VCaP (cell line): ENCODE measurements around the gene GPX4.

Experiments
- H3K27ac ChIP-seq: fragments of 450-650 bp; 2 replicates; pipeline ENCODE4 v1.5.1; 2017
- TF ChIP-seq, protein P1 (sequence below): fragments of 450-650 bp; conservative IDR thresholded peaks from 2 replicates; pipeline ENCODE4 v1.5.1; 2017; ENCODE audit warnings: mild to moderate bottlenecking, moderate library complexity

The GPX4 gene

DNA sequence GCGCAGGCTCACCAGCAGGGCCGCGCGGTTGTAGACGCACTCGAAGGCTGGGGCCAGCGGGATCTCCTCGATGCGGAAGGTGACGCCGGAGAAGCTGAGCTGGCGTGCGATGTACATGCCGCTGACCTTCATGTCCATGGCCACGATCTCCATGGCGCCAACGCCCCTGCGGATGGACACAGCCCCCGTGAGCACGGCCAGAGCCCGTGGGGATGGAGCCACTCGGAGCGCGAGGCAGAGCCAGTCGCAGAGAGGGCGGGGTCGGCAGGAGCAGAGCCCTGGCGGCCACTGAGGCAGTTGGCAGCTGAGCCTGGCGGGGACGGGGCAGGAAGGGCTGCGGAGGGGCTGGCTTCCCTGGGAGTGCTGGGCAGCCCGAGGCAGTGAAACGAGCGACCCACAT is 15.2 kb downstream of the GPX4 start:
- TF ChIP-seq, protein P1, sequence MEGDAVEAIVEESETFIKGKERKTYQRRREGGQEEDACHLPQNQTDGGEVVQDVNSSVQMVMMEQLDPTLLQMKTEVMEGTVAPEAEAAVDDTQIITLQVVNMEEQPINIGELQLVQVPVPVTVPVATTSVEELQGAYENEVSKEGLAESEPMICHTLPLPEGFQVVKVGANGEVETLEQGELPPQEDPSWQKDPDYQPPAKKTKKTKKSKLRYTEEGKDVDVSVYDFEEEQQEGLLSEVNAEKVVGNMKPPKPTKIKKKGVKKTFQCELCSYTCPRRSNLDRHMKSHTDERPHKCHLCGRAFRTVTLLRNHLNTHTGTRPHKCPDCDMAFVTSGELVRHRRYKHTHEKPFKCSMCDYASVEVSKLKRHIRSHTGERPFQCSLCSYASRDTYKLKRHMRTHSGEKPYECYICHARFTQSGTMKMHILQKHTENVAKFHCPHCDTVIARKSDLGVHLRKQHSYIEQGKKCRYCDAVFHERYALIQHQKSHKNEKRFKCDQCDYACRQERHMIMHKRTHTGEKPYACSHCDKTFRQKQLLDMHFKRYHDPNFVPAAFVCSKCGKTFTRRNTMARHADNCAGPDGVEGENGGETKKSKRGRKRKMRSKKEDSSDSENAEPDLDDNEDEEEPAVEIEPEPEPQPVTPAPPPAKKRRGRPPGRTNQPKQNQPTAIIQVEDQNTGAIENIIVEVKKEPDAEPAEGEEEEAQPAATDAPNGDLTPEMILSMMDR = no peak
- no peak overlapping the region for H3K27ac ChIP-seq

DNA sequence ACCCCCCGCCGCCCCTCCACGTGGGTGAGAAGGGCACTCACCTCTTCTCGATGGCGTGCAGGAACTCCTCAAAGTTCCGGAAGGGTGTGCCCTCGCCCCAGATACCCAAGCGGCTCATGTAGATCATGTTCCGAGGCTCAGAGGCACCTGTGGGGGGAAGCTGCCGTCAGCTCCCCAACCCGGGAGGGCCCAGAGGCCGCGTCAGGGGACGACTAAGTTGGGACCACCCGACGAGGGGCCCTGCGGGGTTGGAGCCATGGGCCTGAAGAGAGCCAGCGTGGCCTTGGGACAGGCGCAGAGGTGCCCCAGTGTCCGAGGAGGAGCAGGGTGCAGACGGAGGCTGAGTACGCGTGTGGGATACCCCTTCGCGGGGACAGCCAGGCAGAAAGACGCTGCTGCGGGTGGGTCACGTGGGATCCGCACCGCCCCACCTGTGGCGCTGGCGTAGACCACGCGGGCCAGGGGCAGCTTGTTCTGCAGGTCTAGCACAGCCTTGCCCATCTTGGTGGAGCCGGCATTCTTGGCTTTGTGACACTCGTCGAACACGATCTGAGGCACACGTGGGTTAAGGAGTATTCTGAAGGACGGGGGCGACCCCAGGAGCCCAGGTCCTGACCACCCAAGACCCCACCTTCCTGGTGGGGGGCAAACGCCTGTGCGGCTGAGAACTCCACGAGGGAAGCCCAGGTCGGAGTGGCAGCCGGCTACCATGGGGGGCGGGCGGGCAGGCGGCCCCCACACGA is 15.9 kb downstream of the GPX4 start:
- TF ChIP-seq, protein P1 = no peak

DNA sequence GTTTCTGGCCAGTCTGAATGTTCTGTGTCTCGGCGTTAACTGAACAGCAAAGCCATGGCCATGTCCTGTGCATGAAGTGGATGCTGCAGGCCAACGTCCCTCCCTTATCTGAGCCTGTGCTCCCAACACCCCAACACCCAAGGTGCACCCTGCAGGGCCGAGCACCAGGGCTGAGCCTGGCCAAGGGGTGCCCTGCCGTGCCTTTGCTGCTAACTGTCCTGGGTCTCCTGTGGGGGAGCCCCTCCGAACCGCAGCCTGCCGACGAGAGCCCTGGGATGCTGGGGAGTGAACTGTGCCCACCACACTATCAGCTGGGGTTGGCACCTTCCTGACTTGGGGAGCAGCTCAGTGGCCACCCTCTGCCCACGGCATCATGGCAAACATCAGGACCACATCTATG is 17.6 kb downstream of the GPX4 start:
- TF ChIP-seq, protein P1 = no peak
- no peak overlapping the region for H3K27ac ChIP-seq

More for the DNA sequence above, 15.9 kb downstream of the GPX4 start:
- no peak overlapping the region for H3K27ac ChIP-seq

DNA sequence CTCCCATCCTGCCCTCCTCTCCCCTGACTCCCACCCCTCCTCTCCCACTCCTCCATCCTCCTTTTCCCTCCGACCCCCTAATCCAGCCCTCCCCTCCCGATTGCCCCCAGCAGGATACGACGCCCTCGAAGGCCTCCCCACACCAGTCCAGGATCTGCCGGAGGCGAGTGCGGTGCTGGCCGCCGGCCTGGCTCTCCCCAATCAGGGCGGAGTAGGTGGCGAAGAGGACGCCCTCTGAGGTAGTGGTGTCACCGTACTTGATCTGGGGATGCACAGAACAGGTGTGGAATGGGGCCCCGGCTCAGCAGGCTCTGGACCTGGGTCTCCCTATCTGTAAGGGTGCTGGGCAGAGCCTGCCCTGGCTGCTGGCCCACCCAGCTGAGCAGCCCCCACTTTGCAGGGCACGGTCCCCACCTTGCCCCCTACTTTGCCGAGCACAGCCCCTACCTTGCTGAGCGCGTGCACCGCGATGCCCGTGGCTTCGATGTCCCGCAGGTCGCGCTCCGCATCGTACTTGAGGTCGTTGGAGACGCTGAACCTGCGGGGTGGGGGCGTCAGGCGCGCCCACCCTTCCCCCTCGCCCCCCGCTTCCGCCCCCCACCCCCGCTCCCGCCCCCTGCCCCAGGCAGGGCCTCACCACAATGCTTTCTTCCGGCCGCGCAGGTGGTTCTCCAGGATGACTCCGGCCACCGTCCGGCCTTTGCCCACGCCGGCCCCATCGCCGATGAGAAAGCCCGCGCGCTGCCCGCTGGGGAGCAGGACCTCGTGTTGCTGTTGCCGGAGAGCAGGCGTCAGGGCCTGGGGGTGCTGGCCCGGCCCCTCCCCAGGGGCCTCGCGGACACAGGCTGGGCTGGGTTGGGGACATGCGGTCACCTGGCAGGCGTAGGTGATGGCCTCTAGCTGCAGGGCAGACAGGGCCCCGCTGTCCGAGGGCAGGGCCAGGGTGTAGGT is 18.5 kb downstream of the GPX4 start:
- TF ChIP-seq, protein P1 = no peak
- no peak overlapping the region for H3K27ac ChIP-seq

DNA sequence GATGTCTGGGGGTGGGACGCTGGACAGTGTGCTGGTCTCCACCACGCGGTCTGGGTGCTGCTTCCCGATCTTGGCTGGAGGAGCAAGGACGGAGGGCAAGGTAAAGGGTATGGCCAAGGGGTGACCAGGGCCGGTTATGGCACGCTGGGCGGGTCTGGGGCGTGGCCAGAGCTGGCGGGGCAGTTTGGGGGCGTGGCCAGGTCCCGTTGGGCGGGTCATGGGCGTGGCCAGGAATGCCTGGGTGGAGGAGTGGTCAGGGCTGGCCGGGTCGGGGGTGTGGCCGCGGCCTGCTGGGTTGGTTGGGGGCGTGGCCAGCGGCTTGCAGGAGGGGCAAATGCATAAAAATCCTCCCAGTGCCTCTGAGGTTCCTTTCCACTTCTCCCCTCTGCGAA is 19.2 kb downstream of the GPX4 start:
- TF ChIP-seq, protein P1 = no peak
- no peak overlapping the region for H3K27ac ChIP-seq

DNA sequence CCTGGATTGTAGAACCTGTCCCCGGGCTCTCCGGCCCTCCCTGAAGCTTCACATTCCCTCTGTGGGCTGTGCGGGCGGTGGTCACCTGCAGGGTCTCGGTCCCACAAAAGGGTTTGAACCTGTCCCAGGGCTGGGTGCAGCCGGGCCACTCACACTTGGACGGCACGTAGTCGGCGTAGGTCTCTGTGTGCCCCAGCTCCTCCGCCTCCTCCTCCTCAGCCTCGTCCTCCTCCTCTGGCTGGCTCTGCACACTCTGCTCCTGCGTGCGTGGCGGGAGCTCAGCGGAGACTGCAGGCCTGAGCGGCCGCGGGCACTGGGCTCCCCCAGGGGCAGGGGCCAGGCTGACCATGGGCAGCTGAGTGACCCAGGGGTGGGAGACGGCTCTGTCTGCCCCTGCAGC is 19.6 kb downstream of the GPX4 start:
- TF ChIP-seq, protein P1 = no peak
- H3K27ac ChIP-seq = no peak overlapping the region
